Stimulated activated CD4-positive, alpha-beta T cell treated with anti-CD3 and anti-CD28 coated beads, Interleukin-2, amount 100 ng/mL, for 24 hours (primary cell): ENCODE results near the gene UNG.

Source experiments
- DNase-seq, 2 donors: peaks; one replicate each; pipeline ENCODE4 v3.0.0-alpha.2; 2020

Gene UNG

GRCh38 chr12:109157986-109158385 is 60.6 kb downstream of the UNG start:
- DNase-seq = no peak

GRCh38 chr12:109160433-109160832 is 63.0 kb downstream of the UNG start:
- DNase-seq = no peak
